Measurements from ENCODE around the gene PCDH7.

Gene PCDH7

DNA sequence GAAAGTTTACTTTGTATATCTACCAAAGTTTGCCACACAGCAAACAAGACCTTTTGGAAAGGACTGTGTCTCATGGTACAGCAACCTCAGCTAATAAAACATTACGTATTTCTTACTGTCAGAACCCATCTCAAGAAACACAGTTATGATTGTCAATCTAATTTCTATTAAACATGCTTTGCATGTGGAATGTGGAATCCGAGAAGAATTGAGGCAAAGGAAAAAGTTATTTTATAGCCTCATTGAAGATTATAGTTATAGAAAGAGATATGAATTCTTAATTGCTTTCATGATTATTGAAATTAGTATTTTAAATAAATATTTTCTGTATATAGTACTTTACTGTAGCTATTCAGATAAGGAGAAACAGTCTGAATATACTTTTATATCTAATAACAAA, 5.4 kb downstream of the PCDH7 start:
- no peak for ATAC-seq
- TF ChIP-seq ZNF70 (CRISPR knock-in tag; IDR thresholded peaks at IDR 0.05) (no peak), TCF4 (CRISPR knock-in tag; IDR thresholded peaks at IDR 0.05; ENCODE audit: borderline replicate concordance) (no peak), ZFP30 (CRISPR knock-in tag; IDR thresholded peaks at IDR 0.05) (no peak)

- no peak for TF ChIP-seq TOX (CRISPR knock-in tag; IDR thresholded peaks at IDR 0.05; ENCODE audit: borderline replicate concordance)
- no peak for TF ChIP-seq GLIS3 (CRISPR knock-in tag; IDR thresholded peaks at IDR 0.05)
- TF ChIP-seq ZFP3 (CRISPR knock-in tag; IDR thresholded peaks at IDR 0.05) = no peak
- no peak for TF ChIP-seq SNAI2 (CRISPR knock-in tag; IDR thresholded peaks at IDR 0.05)
- no peak for TF ChIP-seq ZFP30 (CRISPR knock-in tag; IDR thresholded peaks at IDR 0.05)
- no peak for TF ChIP-seq ZNF565 (CRISPR knock-in tag; conservative IDR thresholded peaks at IDR 0.05; ENCODE audit: low read depth)
- TF ChIP-seq, protein P1, sequence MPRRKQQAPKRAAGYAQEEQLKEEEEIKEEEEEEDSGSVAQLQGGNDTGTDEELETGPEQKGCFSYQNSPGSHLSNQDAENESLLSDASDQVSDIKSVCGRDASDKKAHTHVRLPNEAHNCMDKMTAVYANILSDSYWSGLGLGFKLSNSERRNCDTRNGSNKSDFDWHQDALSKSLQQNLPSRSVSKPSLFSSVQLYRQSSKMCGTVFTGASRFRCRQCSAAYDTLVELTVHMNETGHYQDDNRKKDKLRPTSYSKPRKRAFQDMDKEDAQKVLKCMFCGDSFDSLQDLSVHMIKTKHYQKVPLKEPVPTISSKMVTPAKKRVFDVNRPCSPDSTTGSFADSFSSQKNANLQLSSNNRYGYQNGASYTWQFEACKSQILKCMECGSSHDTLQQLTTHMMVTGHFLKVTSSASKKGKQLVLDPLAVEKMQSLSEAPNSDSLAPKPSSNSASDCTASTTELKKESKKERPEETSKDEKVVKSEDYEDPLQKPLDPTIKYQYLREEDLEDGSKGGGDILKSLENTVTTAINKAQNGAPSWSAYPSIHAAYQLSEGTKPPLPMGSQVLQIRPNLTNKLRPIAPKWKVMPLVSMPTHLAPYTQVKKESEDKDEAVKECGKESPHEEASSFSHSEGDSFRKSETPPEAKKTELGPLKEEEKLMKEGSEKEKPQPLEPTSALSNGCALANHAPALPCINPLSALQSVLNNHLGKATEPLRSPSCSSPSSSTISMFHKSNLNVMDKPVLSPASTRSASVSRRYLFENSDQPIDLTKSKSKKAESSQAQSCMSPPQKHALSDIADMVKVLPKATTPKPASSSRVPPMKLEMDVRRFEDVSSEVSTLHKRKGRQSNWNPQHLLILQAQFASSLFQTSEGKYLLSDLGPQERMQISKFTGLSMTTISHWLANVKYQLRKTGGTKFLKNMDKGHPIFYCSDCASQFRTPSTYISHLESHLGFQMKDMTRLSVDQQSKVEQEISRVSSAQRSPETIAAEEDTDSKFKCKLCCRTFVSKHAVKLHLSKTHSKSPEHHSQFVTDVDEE (CRISPR knock-in tag; IDR thresholded peaks at IDR 0.05) = no peak
- TF ChIP-seq ISL1 (CRISPR knock-in tag; IDR thresholded peaks at IDR 0.05) = no peak
- TF ChIP-seq ARNTL (CRISPR knock-in tag; IDR thresholded peaks at IDR 0.05; ENCODE audit: borderline replicate concordance, low read depth) = no peak
- no peak for ATAC-seq
These were observed 6.0 kb downstream of the PCDH7 start for GRCh38 chr4:30726090-30726675.

DNA sequence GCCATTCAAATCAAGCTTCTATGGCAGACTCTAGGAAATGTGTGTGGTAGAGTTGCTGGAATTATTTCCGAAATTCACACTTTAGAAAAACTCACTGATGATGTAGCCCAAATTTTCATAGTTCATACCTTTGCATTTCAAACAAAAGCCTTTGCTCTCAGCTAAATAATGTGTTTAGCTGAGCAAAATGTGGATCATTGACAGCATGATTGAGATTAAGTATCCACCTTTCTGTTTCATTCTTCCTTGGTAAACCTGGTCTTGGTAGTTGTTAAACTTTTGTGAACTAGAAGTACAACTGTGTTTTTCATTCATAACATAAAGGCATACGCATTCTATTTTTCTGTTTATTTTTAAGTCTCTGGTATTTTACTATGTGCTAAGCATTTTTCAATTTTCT, 7.2 kb downstream of the PCDH7 start:
- ATAC-seq = no peak
- TF ChIP-seq, protein P2, sequence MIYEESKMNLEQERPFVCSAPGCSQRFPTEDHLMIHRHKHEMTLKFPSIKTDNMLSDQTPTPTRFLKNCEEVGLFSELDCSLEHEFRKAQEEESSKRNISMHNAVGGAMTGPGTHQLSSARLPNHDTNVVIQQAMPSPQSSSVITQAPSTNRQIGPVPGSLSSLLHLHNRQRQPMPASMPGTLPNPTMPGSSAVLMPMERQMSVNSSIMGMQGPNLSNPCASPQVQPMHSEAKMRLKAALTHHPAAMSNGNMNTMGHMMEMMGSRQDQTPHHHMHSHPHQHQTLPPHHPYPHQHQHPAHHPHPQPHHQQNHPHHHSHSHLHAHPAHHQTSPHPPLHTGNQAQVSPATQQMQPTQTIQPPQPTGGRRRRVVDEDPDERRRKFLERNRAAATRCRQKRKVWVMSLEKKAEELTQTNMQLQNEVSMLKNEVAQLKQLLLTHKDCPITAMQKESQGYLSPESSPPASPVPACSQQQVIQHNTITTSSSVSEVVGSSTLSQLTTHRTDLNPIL (CRISPR knock-in tag; IDR thresholded peaks at IDR 0.05; ENCODE audit: low read depth) = no peak
- TF ChIP-seq CSRNP3 (CRISPR knock-in tag; IDR thresholded peaks at IDR 0.05) = no peak
- no peak for TF ChIP-seq ESRRG (CRISPR knock-in tag; IDR thresholded peaks at IDR 0.05)
- TF ChIP-seq SNAI2 (CRISPR knock-in tag; IDR thresholded peaks at IDR 0.05) = no peak
- TF ChIP-seq, protein P1 (CRISPR knock-in tag; IDR thresholded peaks at IDR 0.05) = no peak
- no peak for TF ChIP-seq GLIS3 (CRISPR knock-in tag; IDR thresholded peaks at IDR 0.05)
- TF ChIP-seq BACH2 (CRISPR knock-in tag; IDR thresholded peaks at IDR 0.05; ENCODE audit: borderline replicate concordance) = no peak
- TF ChIP-seq OSR1 (CRISPR knock-in tag; IDR thresholded peaks at IDR 0.05) = no peak
- TF ChIP-seq ZNF70 (CRISPR knock-in tag; IDR thresholded peaks at IDR 0.05) = no peak
- no peak for TF ChIP-seq ZC3H10 (CRISPR knock-in tag; IDR thresholded peaks at IDR 0.05)
- TF ChIP-seq TOX (CRISPR knock-in tag; IDR thresholded peaks at IDR 0.05; ENCODE audit: borderline replicate concordance) = no peak
- no peak for TF ChIP-seq ARNTL (CRISPR knock-in tag; IDR thresholded peaks at IDR 0.05; ENCODE audit: borderline replicate concordance, low read depth)
- TF ChIP-seq RARB (CRISPR knock-in tag; IDR thresholded peaks at IDR 0.05) = no peak
- TF ChIP-seq TCF4 (CRISPR knock-in tag; IDR thresholded peaks at IDR 0.05; ENCODE audit: borderline replicate concordance) = no peak
- TF ChIP-seq ZNF8 (CRISPR knock-in tag; IDR thresholded peaks at IDR 0.05) = no peak
- TF ChIP-seq ISL1 (CRISPR knock-in tag; IDR thresholded peaks at IDR 0.05) = no peak
- no peak for TF ChIP-seq POU6F1 (CRISPR knock-in tag; IDR thresholded peaks at IDR 0.05; ENCODE audit: borderline replicate concordance, low read depth)
- TF ChIP-seq ZNF565 (CRISPR knock-in tag; conservative IDR thresholded peaks at IDR 0.05; ENCODE audit: low read depth) = no peak

All from SK-N-SH treated with all-trans-retinoic acid at 6 μM for 48 hours (cell line).